ENCODE data around the gene ZNF610.

DNA sequence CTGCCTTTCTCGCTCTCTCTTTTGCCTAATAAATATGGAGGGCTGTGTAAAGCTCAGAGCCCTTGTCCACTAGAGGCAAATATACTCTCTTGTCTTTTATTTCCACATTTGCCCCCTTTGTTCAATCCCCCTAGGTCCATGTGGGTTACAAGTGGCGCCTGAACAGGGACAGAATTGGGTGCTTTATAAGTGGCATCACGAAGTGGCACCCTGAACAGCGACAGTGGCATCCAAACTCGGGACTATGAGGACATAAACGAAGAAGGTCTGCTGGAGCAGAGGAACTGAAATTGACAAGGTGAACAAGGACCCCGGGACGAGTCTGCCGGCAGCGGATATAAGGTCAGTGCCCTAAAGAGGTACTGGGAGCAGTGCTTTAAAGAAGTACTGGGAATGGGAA lies 4.3 kb upstream of the ZNF610 start:
- TF ChIP-seq, protein P1, sequence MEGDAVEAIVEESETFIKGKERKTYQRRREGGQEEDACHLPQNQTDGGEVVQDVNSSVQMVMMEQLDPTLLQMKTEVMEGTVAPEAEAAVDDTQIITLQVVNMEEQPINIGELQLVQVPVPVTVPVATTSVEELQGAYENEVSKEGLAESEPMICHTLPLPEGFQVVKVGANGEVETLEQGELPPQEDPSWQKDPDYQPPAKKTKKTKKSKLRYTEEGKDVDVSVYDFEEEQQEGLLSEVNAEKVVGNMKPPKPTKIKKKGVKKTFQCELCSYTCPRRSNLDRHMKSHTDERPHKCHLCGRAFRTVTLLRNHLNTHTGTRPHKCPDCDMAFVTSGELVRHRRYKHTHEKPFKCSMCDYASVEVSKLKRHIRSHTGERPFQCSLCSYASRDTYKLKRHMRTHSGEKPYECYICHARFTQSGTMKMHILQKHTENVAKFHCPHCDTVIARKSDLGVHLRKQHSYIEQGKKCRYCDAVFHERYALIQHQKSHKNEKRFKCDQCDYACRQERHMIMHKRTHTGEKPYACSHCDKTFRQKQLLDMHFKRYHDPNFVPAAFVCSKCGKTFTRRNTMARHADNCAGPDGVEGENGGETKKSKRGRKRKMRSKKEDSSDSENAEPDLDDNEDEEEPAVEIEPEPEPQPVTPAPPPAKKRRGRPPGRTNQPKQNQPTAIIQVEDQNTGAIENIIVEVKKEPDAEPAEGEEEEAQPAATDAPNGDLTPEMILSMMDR (IDR thresholded peaks at IDR 0.05; ENCODE audit: borderline replicate concordance, extremely low read depth, low read length, poor library complexity, severe bottlenecking) = no peak
- no peak for TF ChIP-seq EZH2 (IDR thresholded peaks at IDR 0.05; ENCODE audit: borderline replicate concordance, low read depth, low read length, severe bottlenecking)

Measured in DND-41 (cell line).